HepG2 (cell line): Measurements from ENCODE around the gene TCEA3. TPM values are rescaled to one million over a fixed set of nuclear protein-coding genes. Genes with fewer than 3 reads are reported as not detected.

ENCODE experiments used
- AGO1 ChIP-seq: fragments of 200-400 bp; formaldehyde crosslinking; IDR thresholded peaks from 2 replicates; pipeline ENCODE4 v1.6.1; 2017; ENCODE audit warnings: mild to moderate bottlenecking, low read depth, low read length, moderate library complexity; ENCODE audit not compliant: poor library complexity, severe bottlenecking
- CEBPZ ChIP-seq: IDR thresholded peaks from 2 replicates; pipeline ENCODE4 v1.6.1; 2012; ENCODE audit warnings: low read length, improper control_type of control experiment
- GMEB2 ChIP-seq: IDR thresholded peaks from 2 replicates; pipeline ENCODE4 v1.6.1; 2016; ENCODE audit warnings: missing biosample characterization, missing genetic modification reagents, low read depth
- HNRNPK ChIP-seq: fragments of 200-400 bp; formaldehyde crosslinking; IDR thresholded peaks from 2 replicates; pipeline ENCODE4 v1.6.1; 2018; ENCODE audit warnings: low read length, low read depth, moderate library complexity, mild to moderate bottlenecking; ENCODE audit not compliant: poor library complexity, severe bottlenecking
- NCOA1 ChIP-seq: sonication (generic); formaldehyde crosslinking; IDR thresholded peaks from 2 replicates; pipeline ENCODE4 v1.9.0; 2021; ENCODE audit warnings: missing genetic modification reagents
- RELA ChIP-seq: sonication (generic); formaldehyde crosslinking; IDR thresholded peaks from 2 replicates; pipeline ENCODE4 v1.4.0; 2020; ENCODE audit warnings: missing genetic modification reagents
- RERE ChIP-seq: IDR thresholded peaks from 2 replicates; pipeline ENCODE4 v1.6.1; 2016; ENCODE audit warnings: low read depth, missing genetic modification reagents, missing compliant biosample characterization
- RFX1 ChIP-seq: fragments of 450-650 bp; IDR thresholded peaks from 2 replicates; pipeline ENCODE4 v1.6.1; 2017
- SMAD3 ChIP-seq: sonication (generic); formaldehyde crosslinking; IDR thresholded peaks from 2 replicates; pipeline ENCODE4 v1.4.0; 2020; ENCODE audit warnings: missing genetic modification reagents
- SRSF9 ChIP-seq: fragments of 200-400 bp; formaldehyde crosslinking; IDR thresholded peaks from 2 replicates; pipeline ENCODE4 v1.6.1; 2018; ENCODE audit warnings: borderline replicate concordance, mild to moderate bottlenecking, low read depth, low read length; ENCODE audit not compliant: insufficient read depth, poor library complexity, severe bottlenecking
- ZFP1 ChIP-seq: IDR thresholded peaks from 2 replicates; pipeline ENCODE4 v1.6.1; 2016
- ZNF143 ChIP-seq: sonication (generic); formaldehyde crosslinking; IDR thresholded peaks from 2 replicates; pipeline ENCODE4 v1.4.0; 2020; ENCODE audit warnings: missing genetic modification reagents
- ZNF720 ChIP-seq: sonication (generic); formaldehyde crosslinking; IDR thresholded peaks from 2 replicates; pipeline ENCODE4 v1.4.0; 2020; ENCODE audit warnings: missing genetic modification reagents
- ZNF770 ChIP-seq: sonication (generic); formaldehyde crosslinking; IDR thresholded peaks from 2 replicates; pipeline ENCODE4 v1.5.0; 2020; ENCODE audit warnings: mild to moderate bottlenecking, missing genetic modification reagents
- ZSCAN21 ChIP-seq: sonication (generic); formaldehyde crosslinking; IDR thresholded peaks from 2 replicates; pipeline ENCODE4 v1.8.0; 2022; ENCODE audit warnings: mild to moderate bottlenecking, missing genetic modification reagents, moderate library complexity, borderline replicate concordance
- polyA plus RNA-seq, 8 experiments: library from polyadenylated mRNA; depleted of rRNA in 3 of 8; stranded (reverse) in 7 of 8; unstranded in 1 of 8; fragments of >200 nt; fragmentation: Illumina TruSeq in 4 of 8; extraction: Trizol in 4 of 8; gene quantifications; 2 replicates each; pipeline versions ENCODE4 v1.2.1 to v1.2.3, GENCODE V29; 2011 to 2016; ENCODE audit warnings: low read depth in 4 of 8, missing spikeins in 1 of 8, mixed read lengths in 1 of 8; ENCODE audit not compliant: insufficient read depth in 1 of 8
- total RNA-seq, 5 experiments: library from RNA; depleted of rRNA; stranded (reverse); fragments of >200 nt; fragmentation: Illumina TruSeq; extraction: Trizol; gene quantifications; 2 replicates each; pipeline ENCODE4 v1.2.3, GENCODE V29; 2016; ENCODE audit warnings: low read depth in 1 of 5

The TCEA3 gene
- total and polyA plus RNA-seq, 2 of the 13 experiments (the other 11 are each of a cell fraction or from before 2014, with no cell fraction given), result 55.5 to 84.6 TPM

- TF ChIP-seq RERE (CRISPR knock-in tag), result no peak
- TF ChIP-seq ZNF770 (CRISPR knock-in tag), result peak; percentile 42; the same call in 1 of the 2 replicates
- peak; percentile 34; the same call in 1 of the 2 replicates for TF ChIP-seq ZSCAN21
- TF ChIP-seq ZNF720, result no peak
- peak; percentile 69; the same call in 1 of the 2 replicates for TF ChIP-seq SMAD3 (CRISPR knock-in tag)
- no peak for TF ChIP-seq RFX1
- no peak for TF ChIP-seq SRSF9
- no peak for TF ChIP-seq ZFP1 (CRISPR knock-in tag)
- TF ChIP-seq ZNF143 (CRISPR knock-in tag), result 0 out of 2 replicates have a peak, but pooled peaks have one; percentile 9
- peak; percentile 43 for TF ChIP-seq NCOA1 (CRISPR knock-in tag)
- TF ChIP-seq GMEB2 (CRISPR knock-in tag), result no peak
- TF ChIP-seq HNRNPK, result no peak
- no peak for TF ChIP-seq CEBPZ
- peak; percentile 8 for TF ChIP-seq AGO1
- no peak for TF ChIP-seq RELA (CRISPR knock-in tag)
These were observed 894 bp downstream of the TCEA3 start (continued) for GRCh38 chr1:23423415-23424292.
